ENCODE measurements around the gene SRL.

- TF ChIP-seq CTCF (IDR thresholded peaks at IDR 0.05), result no peak
- TF ChIP-seq POLR2A (IDR thresholded peaks at IDR 0.05), result no peak
Measured at GRCh38 chr16:4194661-4195060, 47.2 kb downstream of the SRL start.

Measured in suprapubic skin (tissue), 3 donors.